ENCODE measurements around the gene GRID1.

The GRID1 gene

GRCh38 chr10:86353506-86354485, 12.8 kb downstream of the GRID1 start:
- no peak for DNase-seq (ENCODE audit: low spot score)

GRCh38 chr10:86350897-86351296, 15.7 kb downstream of the GRID1 start:
- DNase-seq (ENCODE audit: low spot score), result no peak

GRCh38 chr10:86349940-86350630, 16.5 kb downstream of the GRID1 start:
- no peak for DNase-seq (ENCODE audit: low spot score)

GRCh38 chr10:86349474-86349873, 17.1 kb downstream of the GRID1 start:
- no peak for DNase-seq (ENCODE audit: low spot score)

GRCh38 chr10:86348321-86349210, 18.0 kb downstream of the GRID1 start:
- no peak for DNase-seq (ENCODE audit: low spot score)

- no peak for DNase-seq (ENCODE audit: low spot score)
Observed at GRCh38 chr10:86347856-86348255, 18.7 kb downstream of the GRID1 start.

GRCh38 chr10:86346799-86347665, 19.6 kb downstream of the GRID1 start:
- DNase-seq (ENCODE audit: low spot score), result peak; percentile 39

GRCh38 chr10:86345859-86346798, 20.5 kb downstream of the GRID1 start:
- DNase-seq (ENCODE audit: low spot score), result peak; percentile 84

- DNase-seq (ENCODE audit: low spot score), result no peak
Observed at GRCh38 chr10:86345296-86345858, 21.2 kb downstream of the GRID1 start.

GRCh38 chr10:86344714-86345161, 21.9 kb downstream of the GRID1 start:
- DNase-seq (ENCODE audit: low spot score), result peak; percentile 45

GRCh38 chr10:86344281-86344680, 22.3 kb downstream of the GRID1 start:
- DNase-seq (ENCODE audit: low spot score), result no peak

- no peak for DNase-seq (ENCODE audit: low spot score)
Observed at GRCh38 chr10:86343761-86344160, 22.8 kb downstream of the GRID1 start.

- DNase-seq (ENCODE audit: low spot score), result no peak
Observed at GRCh38 chr10:86342111-86342863, 24.3 kb downstream of the GRID1 start.

GRCh38 chr10:86341361-86341811, 25.2 kb downstream of the GRID1 start:
- no peak for DNase-seq (ENCODE audit: low spot score)

- no peak for DNase-seq (ENCODE audit: low spot score)
Observed at GRCh38 chr10:86340991-86341260, 25.7 kb downstream of the GRID1 start.

GRCh38 chr10:86340176-86340990, 26.2 kb downstream of the GRID1 start:
- DNase-seq (ENCODE audit: low spot score), result no peak

GRCh38 chr10:86339226-86339865, 27.2 kb downstream of the GRID1 start:
- no peak for DNase-seq (ENCODE audit: low spot score)
